ENCODE measurements around the gene TAS2R42.

Gene TAS2R42

GRCh38 chr12:11209113-11209512, 22.4 kb upstream of the TAS2R42 start:
- H3K4me2 ChIP-seq (ENCODE audit: low read length) = no peak overlapping the region
- TF ChIP-seq, protein P1, sequence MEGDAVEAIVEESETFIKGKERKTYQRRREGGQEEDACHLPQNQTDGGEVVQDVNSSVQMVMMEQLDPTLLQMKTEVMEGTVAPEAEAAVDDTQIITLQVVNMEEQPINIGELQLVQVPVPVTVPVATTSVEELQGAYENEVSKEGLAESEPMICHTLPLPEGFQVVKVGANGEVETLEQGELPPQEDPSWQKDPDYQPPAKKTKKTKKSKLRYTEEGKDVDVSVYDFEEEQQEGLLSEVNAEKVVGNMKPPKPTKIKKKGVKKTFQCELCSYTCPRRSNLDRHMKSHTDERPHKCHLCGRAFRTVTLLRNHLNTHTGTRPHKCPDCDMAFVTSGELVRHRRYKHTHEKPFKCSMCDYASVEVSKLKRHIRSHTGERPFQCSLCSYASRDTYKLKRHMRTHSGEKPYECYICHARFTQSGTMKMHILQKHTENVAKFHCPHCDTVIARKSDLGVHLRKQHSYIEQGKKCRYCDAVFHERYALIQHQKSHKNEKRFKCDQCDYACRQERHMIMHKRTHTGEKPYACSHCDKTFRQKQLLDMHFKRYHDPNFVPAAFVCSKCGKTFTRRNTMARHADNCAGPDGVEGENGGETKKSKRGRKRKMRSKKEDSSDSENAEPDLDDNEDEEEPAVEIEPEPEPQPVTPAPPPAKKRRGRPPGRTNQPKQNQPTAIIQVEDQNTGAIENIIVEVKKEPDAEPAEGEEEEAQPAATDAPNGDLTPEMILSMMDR (IDR thresholded peaks at IDR 0.05) = no peak
- H3K27me3 ChIP-seq (ENCODE audit: control insufficient read depth, insufficient read depth, low read length) = no peaks in the 10 kb centered on the region
- H3K27ac ChIP-seq = no peak overlapping the region
- H3K9ac ChIP-seq = no peak overlapping the region
- no peaks in the 10 kb centered on the region for H3K36me3 ChIP-seq (ENCODE audit: control insufficient read depth, insufficient read depth, low read length)
- no peaks in the 10 kb centered on the region for H3K9me3 ChIP-seq (ENCODE audit: control insufficient read depth, low read length)
- no peaks in the 10 kb centered on the region for H3K4me1 ChIP-seq
- H3K4me3 ChIP-seq (ENCODE audit: low read depth, low read length) = no peak overlapping the region
- H2AFZ ChIP-seq = no peak overlapping the region
- H3K79me2 ChIP-seq = no peaks in the 10 kb centered on the region

DNA sequence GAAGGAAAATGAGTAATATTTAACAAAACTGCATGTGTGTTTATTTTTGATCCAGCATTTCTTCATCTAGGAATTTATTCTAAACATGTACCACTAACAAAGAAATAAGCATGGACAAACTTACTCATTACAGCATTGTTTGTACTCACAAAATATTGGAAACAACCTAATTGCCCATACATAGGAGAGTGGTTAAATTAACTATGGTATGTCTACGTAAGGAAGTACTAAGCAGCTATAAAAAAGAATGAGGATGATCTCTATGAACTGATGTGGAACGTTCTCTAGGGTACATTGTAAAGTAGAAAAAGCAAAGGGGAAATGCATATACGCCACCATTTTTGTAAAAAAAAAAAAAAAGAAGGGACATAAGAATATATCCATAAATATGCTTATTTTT, 17.4 kb upstream of the TAS2R42 start:
- no peaks in the 10 kb centered on the region for H3K4me1 ChIP-seq
- H2AFZ ChIP-seq = no peak overlapping the region
- H3K4me2 ChIP-seq (ENCODE audit: low read length) = no peak overlapping the region
- H3K27me3 ChIP-seq (ENCODE audit: control insufficient read depth, insufficient read depth, low read length) = no peaks in the 10 kb centered on the region
- H3K79me2 ChIP-seq = no peaks in the 10 kb centered on the region
- no peak overlapping the region for H3K4me3 ChIP-seq (ENCODE audit: low read depth, low read length)
- H3K27ac ChIP-seq = no peak overlapping the region
- H3K9me3 ChIP-seq (ENCODE audit: control insufficient read depth, low read length) = no peaks in the 10 kb centered on the region
- no peak overlapping the region for H3K9ac ChIP-seq
- H3K36me3 ChIP-seq (ENCODE audit: control insufficient read depth, insufficient read depth, low read length) = no peaks in the 10 kb centered on the region
- TF ChIP-seq, protein P1 (IDR thresholded peaks at IDR 0.05) = no peak

- H3K9me3 ChIP-seq (ENCODE audit: control insufficient read depth, low read length) = no peaks in the 10 kb centered on the region
- TF ChIP-seq, protein P1 (IDR thresholded peaks at IDR 0.05) = no peak
- no peak overlapping the region for H3K27ac ChIP-seq
- no peaks in the 10 kb centered on the region for H3K4me1 ChIP-seq
- no peaks in the 10 kb centered on the region for H3K27me3 ChIP-seq (ENCODE audit: control insufficient read depth, insufficient read depth, low read length)
- no peaks in the 10 kb centered on the region for H3K79me2 ChIP-seq
- H3K4me3 ChIP-seq (ENCODE audit: low read depth, low read length) = no peak overlapping the region
- H2AFZ ChIP-seq = no peak overlapping the region
- H3K9ac ChIP-seq = no peak overlapping the region
- H3K36me3 ChIP-seq (ENCODE audit: control insufficient read depth, insufficient read depth, low read length) = no peaks in the 10 kb centered on the region
- H3K4me2 ChIP-seq (ENCODE audit: low read length) = no peak overlapping the region
Observed at GRCh38 chr12:11202811-11203210, 16.1 kb upstream of the TAS2R42 start.

DNA sequence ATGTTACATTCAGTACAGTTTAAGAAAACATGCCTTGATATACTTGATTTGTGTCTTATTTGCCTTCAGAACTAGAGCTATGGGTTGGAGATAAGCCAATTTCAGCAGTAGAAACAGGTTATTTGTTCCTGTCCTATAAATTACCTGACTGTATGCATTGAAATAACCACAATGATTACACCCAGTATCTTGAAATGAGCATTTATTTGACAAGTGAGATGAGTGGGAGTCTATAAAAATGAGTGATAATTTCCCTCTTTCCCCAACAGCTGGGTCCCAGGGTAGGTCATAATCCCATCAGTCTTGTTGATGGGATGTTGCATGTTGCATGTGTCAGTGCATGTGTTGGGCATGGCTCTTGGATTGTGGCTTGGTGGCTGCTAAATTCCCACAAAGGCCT, 3.7 kb downstream of the TAS2R42 start:
- Histone ChIP-seq H3K27ac (no peak overlapping the region), H3K4me1 (no peaks in the 10 kb centered on the region), H3K9me3 (ENCODE audit: control insufficient read depth, low read length) (no peaks in the 10 kb centered on the region), H3K9ac (no peak overlapping the region), H3K36me3 (ENCODE audit: control insufficient read depth, insufficient read depth, low read length) (no peaks in the 10 kb centered on the region), H3K79me2 (no peaks in the 10 kb centered on the region), H3K4me2 (ENCODE audit: low read length) (no peak overlapping the region), H3K27me3 (ENCODE audit: control insufficient read depth, insufficient read depth, low read length) (no peaks in the 10 kb centered on the region), H2AFZ (no peak overlapping the region), H3K4me3 (ENCODE audit: low read depth, low read length) (no peak overlapping the region)
- TF ChIP-seq, protein P1 (IDR thresholded peaks at IDR 0.05) = no peak

DNA sequence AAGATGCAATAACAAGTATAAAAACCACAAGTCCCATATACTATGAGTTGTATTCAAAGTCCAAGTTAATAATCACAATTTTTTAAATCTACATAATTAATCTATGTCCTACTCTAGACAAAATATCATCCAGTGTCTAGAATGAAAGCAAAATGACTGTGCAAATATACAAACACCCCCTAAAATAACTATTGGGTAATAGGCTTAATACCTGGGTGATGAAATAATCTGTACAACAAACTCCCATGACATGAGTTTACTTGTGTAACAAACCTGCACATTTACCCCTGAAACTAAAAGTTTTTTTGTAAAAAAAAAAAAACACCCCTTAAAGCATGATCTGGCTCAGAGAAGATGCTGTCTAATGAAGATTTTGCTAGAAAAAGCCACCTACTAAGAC, 4.2 kb downstream of the TAS2R42 start:
- Histone ChIP-seq H3K79me2 (no peaks in the 10 kb centered on the region), H3K9ac (no peak overlapping the region), H3K9me3 (ENCODE audit: control insufficient read depth, low read length) (no peaks in the 10 kb centered on the region), H3K4me3 (ENCODE audit: low read depth, low read length) (no peak overlapping the region), H2AFZ (no peak overlapping the region), H3K4me1 (no peaks in the 10 kb centered on the region), H3K27ac (no peak overlapping the region), H3K27me3 (ENCODE audit: control insufficient read depth, insufficient read depth, low read length) (no peaks in the 10 kb centered on the region), H3K36me3 (ENCODE audit: control insufficient read depth, insufficient read depth, low read length) (no peaks in the 10 kb centered on the region), H3K4me2 (ENCODE audit: low read length) (no peak overlapping the region)
- TF ChIP-seq, protein P1 (IDR thresholded peaks at IDR 0.05) = no peak
